ENCODE measurements around the gene ANO10.
"Not testable (repeated sequence)": the region's sequence is repeated elsewhere in the genome, so short reads cannot be mapped to it uniquely, and the experiment has no call there.

ANO10 gene

DNA sequence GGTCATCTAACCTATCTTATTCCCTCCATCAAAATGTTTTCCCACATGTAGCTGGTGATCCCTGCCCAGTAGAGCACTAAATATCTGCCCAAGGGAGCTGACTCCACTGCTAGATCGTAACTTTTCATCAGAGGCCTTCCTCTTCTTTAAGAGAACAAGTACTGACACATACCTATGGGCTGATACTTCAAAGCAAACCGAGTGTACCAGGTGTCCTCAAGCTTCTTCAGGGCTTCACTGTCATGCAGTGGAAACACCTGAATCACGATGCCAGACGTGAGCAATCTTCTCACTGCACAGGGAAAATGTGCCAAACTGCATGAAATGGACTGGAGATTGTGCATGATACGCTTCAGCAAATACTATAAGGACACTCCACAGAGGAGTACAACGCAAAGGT lies 41.6 kb downstream of the ANO10 start:
- no peak for DNase-seq (ENCODE audit: low read depth)

DNA sequence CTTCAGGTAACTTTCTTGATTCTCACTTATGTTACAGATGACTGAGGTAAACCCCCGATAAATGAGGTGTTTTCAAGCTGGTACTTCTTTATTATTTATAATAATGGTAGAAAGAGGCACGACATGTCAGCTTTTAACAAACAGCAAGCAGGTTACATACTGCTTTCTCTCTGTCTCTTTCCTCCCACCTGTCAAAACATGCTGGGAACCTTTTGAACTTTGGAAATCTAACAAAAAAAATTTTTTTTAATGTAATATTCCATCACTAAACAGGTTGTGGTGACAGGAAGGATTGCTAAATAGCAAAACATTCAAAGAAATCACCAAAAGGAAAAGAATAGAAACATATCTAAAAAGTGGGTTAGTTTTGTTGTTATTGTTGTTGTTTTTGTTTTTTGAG lies 48.2 kb downstream of the ANO10 start:
- no peak for DNase-seq (ENCODE audit: low read depth)

DNA sequence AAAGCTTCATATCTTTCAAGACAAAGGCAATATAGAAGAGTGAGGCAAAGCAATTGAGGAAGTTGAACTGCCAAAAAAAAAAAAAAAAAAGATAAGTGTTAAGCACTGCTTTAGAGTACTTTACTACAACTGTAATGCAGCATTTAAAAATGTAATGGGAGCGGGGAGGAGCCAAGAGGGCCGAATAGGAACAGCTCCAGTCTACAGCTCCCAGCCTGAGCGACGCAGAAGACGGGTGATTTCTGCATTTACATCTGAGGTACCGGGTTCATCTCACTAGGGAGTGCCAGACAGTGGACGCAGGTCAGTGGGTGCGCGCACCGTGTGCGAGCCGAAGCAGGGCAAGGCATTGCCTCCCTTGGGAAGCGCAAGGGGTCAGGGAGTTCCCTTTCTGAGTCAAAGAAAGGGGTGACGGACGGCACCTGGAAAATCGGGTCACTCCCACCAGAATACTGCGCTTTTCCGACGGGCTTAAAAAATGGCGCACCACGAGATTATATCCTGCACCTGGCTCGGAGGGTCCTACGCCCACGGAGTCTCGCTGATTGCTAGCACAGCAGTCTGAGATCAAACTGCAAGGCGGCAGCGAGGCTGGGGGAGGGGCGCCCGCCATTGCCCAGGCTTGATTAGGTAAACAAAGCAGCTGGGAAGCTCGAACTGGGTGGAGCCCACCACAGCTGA lies 56.0 kb downstream of the ANO10 start:
- not testable (repeated sequence) for DNase-seq (ENCODE audit: low read depth)

DNA sequence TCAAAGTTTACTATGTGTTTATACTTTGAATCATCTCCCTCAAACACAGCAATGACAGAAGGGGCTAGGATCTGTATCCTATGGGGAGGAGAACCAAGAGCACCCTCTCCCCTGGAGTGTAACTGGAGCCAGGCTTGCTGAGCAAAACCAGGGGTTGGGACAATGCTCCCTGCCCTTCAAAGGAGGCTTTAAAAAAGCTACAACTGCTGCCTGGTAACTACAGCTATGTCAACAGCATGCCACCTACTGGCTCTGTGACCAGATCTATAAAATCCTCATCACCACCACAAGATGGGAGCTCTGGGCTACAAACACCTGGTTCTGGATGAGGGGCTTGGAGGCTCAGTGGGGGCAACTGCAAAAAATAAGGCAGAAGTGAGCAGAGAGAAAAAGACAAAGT lies 61.9 kb downstream of the ANO10 start:
- no peak for DNase-seq (ENCODE audit: low read depth)

DNA sequence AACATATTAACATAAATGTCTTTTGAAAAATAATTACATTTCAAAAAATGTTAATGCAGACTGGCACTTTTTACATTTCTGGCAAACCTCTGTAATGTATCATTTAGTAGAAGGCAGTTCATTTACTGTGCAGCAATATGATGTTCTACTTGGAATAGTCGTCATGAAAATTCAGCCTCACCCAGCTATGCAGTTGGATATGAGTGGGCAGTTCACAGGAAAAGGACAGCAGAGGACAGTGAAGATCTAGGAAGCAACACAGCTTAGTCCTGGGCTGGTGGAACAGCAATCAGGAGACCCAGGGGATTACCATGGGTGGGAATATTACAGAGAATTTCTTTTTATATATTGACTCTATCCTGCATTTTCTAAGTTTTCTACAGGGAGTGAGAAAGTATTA lies 63.6 kb downstream of the ANO10 start:
- DNase-seq (ENCODE audit: low read depth): no peak

DNA sequence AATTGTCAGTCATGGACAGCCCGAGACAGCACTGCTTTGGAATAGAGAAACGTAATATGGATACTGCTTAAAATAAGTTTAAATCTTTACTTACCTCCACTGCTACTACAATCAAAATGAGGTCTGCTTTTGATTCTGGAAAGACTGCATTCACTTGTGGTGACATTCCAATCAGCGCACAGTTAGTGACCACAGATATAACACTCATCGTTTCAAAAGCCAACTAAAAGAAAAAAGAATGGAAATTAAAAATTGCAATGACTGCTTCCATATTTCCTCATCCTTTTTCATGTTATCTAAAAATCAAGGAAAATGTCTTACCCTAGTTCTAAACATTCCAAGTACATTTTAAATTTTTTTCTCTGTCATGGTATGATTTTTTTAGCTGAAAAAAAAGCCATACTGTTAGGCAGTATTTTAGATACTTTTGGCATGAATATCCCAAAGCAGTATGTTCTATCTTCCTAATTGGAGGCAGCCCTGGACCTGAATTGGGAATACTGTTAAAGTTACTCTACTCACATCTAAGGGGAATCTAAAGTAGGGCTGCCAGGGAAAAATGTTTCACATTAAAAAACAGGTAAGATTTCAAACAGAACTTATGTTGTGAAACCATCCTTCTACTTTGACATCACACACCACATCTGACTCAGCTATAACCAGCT lies 72.1 kb downstream of the ANO10 start:
- DNase-seq (ENCODE audit: low read depth): no peak

DNA sequence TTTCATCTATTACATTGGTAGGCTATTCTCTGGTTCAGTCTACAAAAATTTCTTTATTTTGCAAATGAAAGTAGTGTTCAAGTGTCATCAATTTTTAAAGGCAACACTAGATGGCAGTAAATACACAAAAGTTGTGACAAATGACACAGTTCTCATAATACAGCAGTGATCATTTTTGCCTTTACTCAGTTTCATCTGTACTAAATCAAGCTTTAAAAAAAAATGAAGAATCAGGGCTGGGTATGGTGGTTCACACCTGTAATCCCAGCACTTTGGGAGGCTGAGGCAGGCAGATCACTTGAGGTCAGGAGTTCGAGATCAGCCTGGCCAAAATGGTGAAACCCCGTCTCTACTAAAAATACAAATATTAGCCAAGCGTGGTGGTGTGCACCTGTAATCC lies 77.5 kb downstream of the ANO10 start:
- DNase-seq (ENCODE audit: low read depth): peak; percentile 28

DNA sequence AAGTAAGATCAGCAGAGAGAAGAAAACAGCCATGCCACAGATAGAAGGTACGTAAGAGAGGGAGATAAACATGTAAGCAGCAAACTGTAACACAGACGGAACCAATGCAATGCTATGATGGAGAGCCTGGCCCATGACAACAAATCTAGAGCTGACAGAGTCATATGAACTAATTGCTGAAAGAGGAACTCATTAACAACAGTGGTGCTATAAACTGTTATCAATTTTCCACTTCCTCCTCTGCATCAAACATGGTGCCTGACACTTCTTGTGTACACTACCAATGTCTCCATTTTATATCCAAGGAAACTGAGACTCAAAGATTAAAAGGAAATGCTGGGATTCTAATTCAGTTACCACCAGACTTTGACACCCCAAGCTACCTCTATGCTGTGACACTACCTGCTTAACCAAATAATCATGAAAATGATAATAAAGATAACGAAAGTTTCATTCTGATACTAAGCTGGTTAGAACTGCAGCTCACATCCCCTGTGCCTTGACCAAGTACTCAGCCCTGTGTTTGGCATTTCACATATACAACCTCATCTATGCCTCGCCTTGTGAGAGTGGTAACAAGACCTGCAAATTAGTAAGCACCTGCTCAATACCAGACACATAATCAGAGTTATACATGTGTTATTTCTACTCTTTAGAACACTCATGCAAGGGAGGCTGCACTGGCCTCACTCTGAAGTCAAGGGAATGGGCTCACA lies 79.3 kb downstream of the ANO10 start:
- no peak for DNase-seq (ENCODE audit: low read depth)

DNA sequence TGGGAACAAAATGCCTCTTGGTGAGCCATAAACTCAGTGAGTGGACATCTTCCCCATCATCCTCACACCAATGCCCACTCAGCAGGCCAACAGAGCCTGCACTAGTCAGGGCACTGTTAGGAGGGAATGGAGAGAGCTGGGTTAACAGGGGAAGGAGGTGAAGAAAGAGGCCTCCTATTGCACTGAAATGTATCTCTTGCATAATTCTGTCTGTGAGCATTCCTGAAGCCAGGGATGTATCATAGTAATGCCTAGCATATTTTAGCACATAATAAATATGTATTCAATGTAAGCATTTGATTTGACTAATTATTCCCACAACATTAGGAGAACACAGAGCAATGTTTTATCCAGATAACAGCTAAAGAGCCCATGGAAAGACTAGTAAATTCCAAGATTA lies 81.2 kb downstream of the ANO10 start:
- DNase-seq (ENCODE audit: low read depth): no peak

DNA sequence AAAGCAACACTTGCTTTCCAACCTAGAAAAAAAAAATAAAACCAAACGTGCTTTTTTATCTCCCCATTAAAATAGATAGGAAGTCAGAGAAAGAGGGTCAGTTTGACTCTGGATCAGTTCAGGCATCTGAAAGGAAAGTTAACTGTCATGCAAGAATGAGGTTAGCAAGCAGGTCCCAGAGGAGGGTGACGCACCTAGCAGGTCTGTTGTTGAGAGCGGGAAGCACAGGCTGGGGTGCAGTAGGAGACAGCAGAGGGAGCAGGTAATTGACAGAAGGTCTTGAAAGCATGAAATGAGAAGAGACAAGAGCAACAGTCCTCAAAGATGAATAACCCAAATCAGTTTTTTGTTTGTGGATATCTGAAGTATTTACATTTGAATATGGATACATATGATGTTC lies 82.5 kb downstream of the ANO10 start:
- DNase-seq (ENCODE audit: low read depth): no peak

DNA sequence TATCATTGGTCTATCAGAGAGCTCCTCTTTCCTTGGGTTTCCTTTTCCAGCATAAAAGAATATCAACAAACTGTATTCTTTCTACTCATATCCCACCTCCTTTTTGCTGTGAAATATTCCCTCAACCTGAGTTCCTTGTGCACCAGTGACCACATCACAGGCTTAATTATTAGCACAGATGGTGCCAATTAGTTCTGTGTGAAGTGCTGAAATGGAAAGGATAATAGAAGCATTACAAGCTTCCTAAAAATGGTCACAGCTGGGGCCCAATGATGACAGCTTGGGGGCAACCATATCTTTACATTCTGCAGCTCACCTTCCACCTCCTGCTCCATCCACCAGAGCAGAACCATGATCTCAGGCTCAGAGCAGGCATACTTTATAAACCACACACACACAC lies 84.6 kb downstream of the ANO10 start:
- no peak for DNase-seq (ENCODE audit: low read depth)

DNA sequence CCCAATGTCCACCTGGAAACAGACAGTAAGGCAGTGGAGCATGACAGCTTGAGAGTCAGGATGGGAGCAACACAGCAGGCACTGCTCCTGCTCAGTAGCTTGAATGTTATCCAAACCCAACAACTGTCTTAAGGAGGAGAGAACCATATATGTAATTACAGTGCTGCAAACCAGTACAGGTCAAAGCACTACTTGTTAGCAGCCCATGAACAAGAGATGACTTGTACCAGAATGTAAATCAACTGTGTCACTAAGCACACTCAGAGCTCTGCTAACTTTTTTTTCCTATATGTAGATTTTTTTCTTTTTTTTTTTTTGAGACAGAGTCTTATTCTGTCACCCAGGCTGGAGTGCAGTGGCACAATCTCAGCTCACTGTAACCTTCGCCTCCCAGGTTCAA lies 87.1 kb downstream of the ANO10 start:
- DNase-seq (ENCODE audit: low read depth): no peak

DNA sequence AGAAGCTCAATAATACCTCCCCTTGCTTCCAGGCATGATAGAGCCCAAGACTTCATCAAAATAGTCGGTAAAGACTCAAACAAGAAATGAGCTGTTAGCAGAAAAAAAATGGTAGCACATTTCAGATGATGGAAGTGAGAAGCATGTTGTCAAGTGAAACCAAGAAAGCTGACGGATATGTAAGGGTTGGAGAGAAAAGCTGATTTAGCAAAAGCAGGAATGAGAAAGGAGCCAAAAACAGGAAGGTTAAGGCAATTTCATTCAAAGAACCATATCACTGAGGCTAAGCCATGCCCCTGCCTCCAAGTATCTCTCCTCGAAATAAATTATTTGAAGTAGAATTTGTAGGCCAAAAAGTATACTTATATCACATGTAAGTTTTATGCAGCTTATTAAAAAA lies 88.8 kb downstream of the ANO10 start:
- DNase-seq (ENCODE audit: low read depth): no peak

DNA sequence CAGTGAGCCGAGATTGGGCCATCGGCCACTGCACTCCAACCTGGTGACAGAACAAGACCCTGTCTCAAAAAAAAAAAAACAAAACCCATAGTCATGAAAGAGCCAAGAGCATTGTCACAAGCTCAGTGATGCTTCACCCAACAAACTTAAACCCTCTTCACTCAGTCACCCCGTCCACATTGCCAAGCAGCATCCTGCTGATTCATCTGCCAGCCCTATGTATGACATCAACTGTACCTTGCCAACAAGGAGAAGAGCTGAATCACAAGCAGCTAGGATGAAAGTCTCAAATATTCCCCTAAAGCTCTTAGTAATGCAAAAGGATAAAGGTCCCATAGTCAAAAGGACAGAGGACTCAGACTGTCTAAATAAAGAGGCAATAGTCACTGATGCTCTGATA lies 90.0 kb downstream of the ANO10 start:
- peak; percentile 42 for DNase-seq (ENCODE audit: low read depth)

DNA sequence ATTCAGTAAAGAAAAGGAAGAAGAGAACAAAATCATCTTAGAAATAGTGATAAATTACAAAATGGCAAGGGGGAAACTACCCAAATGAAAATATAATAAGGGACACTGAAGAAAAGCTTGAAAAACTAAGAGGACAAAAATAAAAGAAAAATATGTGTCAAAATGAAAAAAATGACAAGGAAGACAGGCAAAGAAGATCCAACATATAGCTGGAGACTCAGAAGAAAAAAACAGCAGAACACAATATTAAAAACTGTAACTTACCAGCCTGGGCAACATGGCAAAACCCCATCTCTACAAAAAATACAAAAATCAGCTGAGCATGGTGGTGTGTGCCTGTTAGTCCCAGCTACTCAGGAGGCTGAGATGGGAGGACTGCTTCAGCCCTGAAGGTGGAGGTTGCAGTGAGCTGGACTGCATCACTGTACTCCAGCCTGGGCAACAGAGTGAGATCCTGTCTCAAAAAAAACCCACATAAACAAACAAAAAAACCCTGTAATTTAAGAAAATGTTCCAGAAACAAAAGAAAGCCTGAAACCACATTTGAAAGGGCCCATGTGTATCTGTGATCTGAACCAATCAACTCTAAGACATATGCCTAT lies 93.2 kb downstream of the ANO10 start:
- DNase-seq (ENCODE audit: low read depth): no peak

DNA sequence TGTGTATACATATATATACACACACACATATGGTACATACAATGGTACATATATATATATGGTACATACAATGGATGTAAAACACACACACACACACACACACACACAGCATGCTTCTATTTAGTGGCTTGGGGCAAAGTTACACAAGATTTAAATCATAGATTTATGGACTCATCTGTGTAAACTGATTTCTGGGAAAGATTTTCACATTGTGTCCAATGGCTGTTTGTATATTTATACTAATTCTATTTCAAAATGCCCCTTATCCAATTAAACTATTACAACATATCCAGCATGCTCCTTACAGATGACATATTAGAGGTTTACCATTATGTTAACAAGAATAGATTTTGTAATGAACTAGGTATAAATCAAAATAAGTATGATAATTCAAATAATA lies 94.9 kb downstream of the ANO10 start:
- DNase-seq (ENCODE audit: low read depth): no peak

DNA sequence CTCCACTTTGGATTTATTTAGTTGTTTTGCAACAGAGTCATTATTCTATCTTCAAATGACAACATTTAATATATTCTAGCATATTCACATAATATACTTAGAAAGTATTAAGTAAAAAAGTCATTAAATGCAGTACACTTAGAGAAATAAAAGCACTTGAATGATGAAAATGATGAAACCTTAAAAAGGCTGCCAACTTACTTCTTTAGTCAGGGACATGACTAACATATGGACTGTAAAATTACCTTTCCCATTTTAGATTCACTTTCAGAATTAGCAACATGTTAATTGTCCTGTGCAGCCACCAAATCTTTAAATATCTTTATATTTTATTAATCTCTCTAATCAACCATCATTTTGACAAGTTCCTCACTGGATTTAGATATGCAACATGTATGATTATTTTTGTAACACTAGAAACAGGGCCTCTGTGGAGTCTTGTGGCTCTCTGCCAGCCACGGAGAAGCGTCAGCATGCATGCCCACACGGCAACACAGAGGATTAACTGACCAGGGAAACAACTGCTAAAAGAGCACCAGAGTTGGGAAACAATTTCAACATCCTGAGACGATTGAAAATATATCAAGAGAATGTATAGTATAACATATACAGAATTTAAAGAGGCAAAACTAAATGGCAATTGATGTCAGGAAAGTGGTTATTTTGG lies 95.7 kb downstream of the ANO10 start:
- no peak for DNase-seq (ENCODE audit: low read depth)

DNA sequence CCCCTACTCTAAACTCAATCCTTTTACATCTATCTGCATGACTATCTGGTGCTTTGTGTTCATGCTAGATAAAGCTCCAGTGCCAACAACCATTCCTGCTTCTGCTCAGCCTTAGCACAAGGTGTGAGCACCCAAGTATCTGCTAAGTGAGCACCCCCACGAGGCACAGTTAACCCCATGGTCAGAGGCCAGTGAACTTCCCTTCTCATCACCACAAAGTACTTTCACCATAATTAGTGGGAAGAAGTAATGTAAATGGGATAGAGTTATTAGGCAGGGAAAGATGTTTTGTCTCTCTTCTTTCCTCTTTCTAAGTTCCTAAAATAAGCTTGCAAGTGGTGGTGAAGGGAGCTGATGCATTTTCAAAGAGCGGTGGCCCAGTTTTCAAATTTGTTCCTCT lies 96.4 kb downstream of the ANO10 start:
- DNase-seq (ENCODE audit: low read depth): no peak

DNA sequence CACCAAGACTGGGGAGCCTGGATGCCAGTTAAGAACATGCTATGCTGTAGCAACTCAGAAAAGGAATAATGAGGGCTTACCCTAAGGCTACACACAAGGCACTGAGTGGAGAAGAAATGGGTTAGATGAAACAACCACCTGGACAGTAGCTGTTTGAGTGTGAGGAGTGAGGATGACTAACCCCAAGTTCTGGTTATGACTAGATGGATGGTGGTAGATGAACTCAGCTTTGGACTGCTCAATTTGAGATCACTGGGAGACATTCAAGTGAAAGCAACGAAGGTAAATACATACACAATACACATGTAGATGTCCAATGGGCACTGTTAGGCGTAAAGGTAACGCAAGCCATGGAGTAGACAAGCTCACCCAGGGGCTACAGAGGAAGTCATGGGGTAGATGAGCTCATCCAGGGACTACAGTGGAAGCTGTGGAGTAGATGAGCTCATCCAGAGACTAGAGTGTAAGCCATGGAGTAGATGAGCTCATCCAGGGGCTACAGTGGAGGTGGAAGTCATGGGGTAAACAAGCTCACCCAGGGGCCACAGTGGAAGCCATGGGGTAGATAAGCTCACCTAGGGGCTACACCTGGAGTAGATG lies 98.3 kb downstream of the ANO10 start:
- DNase-seq (ENCODE audit: low read depth): no peak

DNA sequence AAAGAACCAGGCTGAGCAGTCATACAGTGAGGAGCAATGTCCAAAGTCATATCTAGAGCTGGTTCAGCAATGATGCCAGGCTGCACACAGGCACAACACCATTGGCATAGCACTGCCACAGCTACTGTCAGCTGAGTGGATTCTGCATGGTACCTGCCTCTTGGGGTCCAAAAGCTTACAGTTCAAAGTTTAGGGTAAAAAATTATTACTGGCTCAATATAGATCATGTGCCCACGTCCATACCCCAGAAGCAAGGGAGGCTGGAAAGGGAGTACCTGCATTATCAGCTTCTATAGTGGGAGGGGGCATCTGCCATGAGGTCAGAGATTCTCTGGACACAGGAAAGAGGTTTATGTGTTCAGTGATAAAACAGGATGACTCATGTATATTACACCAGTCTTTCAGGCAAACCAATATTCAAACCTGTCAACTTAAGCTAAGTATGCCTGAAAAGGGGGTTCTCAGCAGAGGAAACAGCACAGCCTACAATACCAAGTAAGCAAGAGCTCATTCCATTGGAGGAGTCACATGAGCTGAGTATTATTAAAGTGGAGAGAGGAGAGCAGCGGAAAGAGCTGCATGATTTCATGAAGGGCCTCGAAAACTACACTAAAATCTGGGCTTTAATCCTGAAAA lies 99.0 kb downstream of the ANO10 start:
- DNase-seq (ENCODE audit: low read depth): no peak

DNA sequence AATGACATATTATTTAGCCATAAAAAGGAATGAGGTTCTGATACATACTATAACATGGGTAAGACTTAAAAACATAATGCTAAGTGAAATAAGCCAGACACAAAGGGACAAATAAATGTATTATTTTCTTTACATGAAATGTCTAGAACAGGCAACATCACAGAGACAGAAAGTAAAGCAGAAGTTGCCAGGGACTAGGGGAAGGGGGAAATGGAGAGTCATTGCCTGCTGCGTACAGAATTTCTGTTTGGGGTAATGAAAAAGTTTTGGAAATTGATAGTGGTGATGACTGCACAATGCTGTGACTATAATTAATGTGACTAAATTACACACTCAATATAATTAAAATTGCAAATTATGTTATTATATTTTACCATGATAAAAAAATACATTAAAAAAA lies 99.9 kb downstream of the ANO10 start:
- no peak for DNase-seq (ENCODE audit: low read depth)

DNA sequence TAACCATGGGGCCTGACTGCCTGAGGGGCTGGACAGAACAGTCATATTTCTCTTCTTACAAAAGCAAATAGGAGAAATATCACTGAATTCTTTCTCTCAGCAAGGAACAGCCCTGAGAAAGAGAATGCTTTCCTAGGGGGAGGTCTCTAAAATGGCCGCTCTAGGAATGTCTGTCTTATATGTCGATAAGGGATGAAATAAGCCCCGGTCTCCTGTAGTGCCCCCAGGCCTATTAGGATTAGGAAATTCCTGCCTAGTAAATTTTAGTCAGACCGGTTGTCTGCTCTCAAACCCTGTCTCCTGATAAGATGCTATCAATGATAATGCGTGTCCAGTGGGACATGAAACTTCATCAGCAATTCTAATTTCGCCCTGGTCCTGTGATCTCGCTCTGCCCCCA lies 103.3 kb downstream of the ANO10 start:
- not testable (repeated sequence) for DNase-seq (ENCODE audit: low read depth)

Data from GM04504 (cell line).